ENCODE data around the gene PHF24. TPM values are rescaled to one million over a fixed set of nuclear protein-coding genes. Genes with fewer than 3 reads are reported as not detected.

The PHF24 gene
- total and polyA plus RNA-seq, 2 of the 4 experiments (the other 2 are of a cell fraction), result 0.02 TPM; not detected in 1

DNA sequence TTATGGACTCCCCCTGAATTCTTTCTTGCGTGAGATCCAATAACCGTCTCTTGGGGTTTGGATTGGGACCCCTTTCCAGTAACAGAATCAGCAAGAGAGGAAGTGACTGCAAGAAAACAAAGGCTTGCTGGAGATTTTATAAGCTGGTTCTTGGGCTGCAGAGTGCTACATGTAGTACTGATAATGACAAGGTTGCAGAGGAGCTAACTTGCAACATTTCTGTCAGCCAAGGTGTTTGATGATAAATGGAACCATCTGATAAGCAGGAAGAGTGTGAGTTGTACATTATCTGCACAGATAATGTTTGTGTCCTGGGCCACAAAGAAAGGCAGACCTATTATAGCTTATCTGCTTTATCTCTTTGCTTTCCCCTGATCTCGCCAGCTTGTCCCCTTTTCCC is 68.6 kb downstream of the PHF24 start:
- H3K4me2 ChIP-seq (ENCODE audit: low read depth, low read length), result no peak overlapping the region
- H4K5ac ChIP-seq (ENCODE audit: low read depth, low read length), result no peak overlapping the region
- DNase-seq (no peak), ATAC-seq (ENCODE audit: low read depth) (peak; percentile 10; the same call in 1 of the 2 replicates)
- no peak overlapping the region for H3K27ac ChIP-seq (ENCODE audit: insufficient read depth, low read length)
- H2AK5ac ChIP-seq (ENCODE audit: low read depth, low read length), result peak overlapping the region; percentile 61; the same call in 1 of the 2 replicates
- dilution Hi-C loops (cut with HindIII; ENCODE audit: low sequenced_read_pairs, unreplicated experiment) (no loop called here), in situ Hi-C loops (cut with MboI; ENCODE audit: low sequenced_read_pairs) (no loop called here), intact Hi-C loops (cut with micrococcal nuclease) (no loop called here)
- H2BK15ac ChIP-seq (ENCODE audit: low read depth, low read length), result no peak overlapping the region
- POLR2A ChIA-PET (ENCODE audit: unreplicated experiment), result no interaction called here
- H2BK20ac ChIP-seq (ENCODE audit: low read depth, low read length), result peak overlapping the region; percentile 3; the same call in 1 of the 2 replicates
- no peaks in the 10 kb centered on the region for H3K79me1 ChIP-seq (ENCODE audit: low read depth in 1 of 2, low read length in 2 of 2)
- no peak overlapping the region for H3K9ac ChIP-seq (ENCODE audit: low read depth, low read length)
- no peak overlapping the region for H3K56ac ChIP-seq (ENCODE audit: extremely low read depth, insufficient read depth, low read length)
- H4K20me1 ChIP-seq (ENCODE audit: insufficient read depth, low read length), result no peaks in the 10 kb centered on the region
- H3K9me1 ChIP-seq (ENCODE audit: insufficient read depth, low read length), result peaks cover 8% of the 10 kb centered on the region; the same call in 1 of the 2 replicates
- H3K4me3 ChIP-seq (ENCODE audit: insufficient read depth, low read depth, low read length), result no peak overlapping the region
- WGBS, 2 experiments (ENCODE audit: extremely low coverage in 2 of 2, insufficient read length in 1 of 2), result no CpG with 5 or more reads among the region's 3 CpGs
- no peak overlapping the region; the same call in 1 of the 2 replicates for H2BK120ac ChIP-seq (ENCODE audit: low read depth, low read length)
- no peak for TF ChIP-seq CEBPB (IDR thresholded peaks at IDR 0.05; ENCODE audit: low read depth, low read length)
- TF ChIP-seq POLR2A (IDR thresholded peaks at IDR 0.05; ENCODE audit: low read depth, low read length), result no peak
- no peak for TF ChIP-seq MXI1 (IDR thresholded peaks at IDR 0.05; ENCODE audit: borderline replicate concordance, low read depth, low read length)
- TF ChIP-seq, protein P1, sequence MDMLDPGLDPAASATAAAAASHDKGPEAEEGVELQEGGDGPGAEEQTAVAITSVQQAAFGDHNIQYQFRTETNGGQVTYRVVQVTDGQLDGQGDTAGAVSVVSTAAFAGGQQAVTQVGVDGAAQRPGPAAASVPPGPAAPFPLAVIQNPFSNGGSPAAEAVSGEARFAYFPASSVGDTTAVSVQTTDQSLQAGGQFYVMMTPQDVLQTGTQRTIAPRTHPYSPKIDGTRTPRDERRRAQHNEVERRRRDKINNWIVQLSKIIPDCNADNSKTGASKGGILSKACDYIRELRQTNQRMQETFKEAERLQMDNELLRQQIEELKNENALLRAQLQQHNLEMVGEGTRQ (IDR thresholded peaks at IDR 0.05; ENCODE audit: low read depth, low read length), result no peak
- TF ChIP-seq MAFK (IDR thresholded peaks at IDR 0.05; ENCODE audit: low read depth, low read length), result no peak
- TF ChIP-seq, protein P2, sequence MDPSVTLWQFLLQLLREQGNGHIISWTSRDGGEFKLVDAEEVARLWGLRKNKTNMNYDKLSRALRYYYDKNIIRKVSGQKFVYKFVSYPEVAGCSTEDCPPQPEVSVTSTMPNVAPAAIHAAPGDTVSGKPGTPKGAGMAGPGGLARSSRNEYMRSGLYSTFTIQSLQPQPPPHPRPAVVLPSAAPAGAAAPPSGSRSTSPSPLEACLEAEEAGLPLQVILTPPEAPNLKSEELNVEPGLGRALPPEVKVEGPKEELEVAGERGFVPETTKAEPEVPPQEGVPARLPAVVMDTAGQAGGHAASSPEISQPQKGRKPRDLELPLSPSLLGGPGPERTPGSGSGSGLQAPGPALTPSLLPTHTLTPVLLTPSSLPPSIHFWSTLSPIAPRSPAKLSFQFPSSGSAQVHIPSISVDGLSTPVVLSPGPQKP (IDR thresholded peaks at IDR 0.05; ENCODE audit: borderline replicate concordance, low read depth, low read length), result no peak
- TF ChIP-seq SMC3 (IDR thresholded peaks at IDR 0.05; ENCODE audit: low read depth, low read length), result no peak
- no peak overlapping the region for H2AFZ ChIP-seq (replicated peaks; ENCODE audit: low read length, poor library complexity)
- H3K36me3 ChIP-seq (ENCODE audit: control insufficient read depth, insufficient read depth, low read length), result peaks cover 3% of the 10 kb centered on the region; the same call in 1 of the 2 replicates
- H3K4me1 ChIP-seq (ENCODE audit: control insufficient read depth, insufficient read depth, low read length), result peaks cover 7% of the 10 kb centered on the region
- H3K27me3 ChIP-seq (ENCODE audit: control insufficient read depth, insufficient read depth, low read length), result no peaks in the 10 kb centered on the region
- BruUV-seq (replicated peaks), result no TSS peak
- no peak overlapping the region; the same call in 1 of the 2 replicates for H3K14ac ChIP-seq (replicated peaks; ENCODE audit: low read depth, low read length)
- no peak overlapping the region for H2BK5ac ChIP-seq (ENCODE audit: low read depth, low read length, poor library complexity, severe bottlenecking)
- CTCF ChIA-PET, result no interaction called here
- H3K23ac ChIP-seq (ENCODE audit: low read depth, low read length), result no peak overlapping the region; the same call in 1 of the 2 replicates
- no peak overlapping the region for H4K91ac ChIP-seq (ENCODE audit: insufficient read depth, low read depth, low read length)
- H3K18ac ChIP-seq (ENCODE audit: low read depth, low read length), result no peak overlapping the region
- peak overlapping the region in 1 of 2 experiments; percentile 6; a peak in 1 of 4 replicates for H4K8ac ChIP-seq (ENCODE audit: low read depth in 2 of 2, low read length in 2 of 2)
- H3K9me3 ChIP-seq (ENCODE audit: control insufficient read depth, insufficient read depth, low read length), result no peaks in the 10 kb centered on the region
- H2AK9ac ChIP-seq (replicated peaks; ENCODE audit: low read depth, low read length, poor library complexity), result no peak overlapping the region
- 0 out of 2 replicates have a peak overlapping the region, but pooled peaks have one; percentile 2 for H3K4ac ChIP-seq (ENCODE audit: low read depth, low read length)
